ENCODE data around the gene SPTB. TPM values are rescaled to one million over a fixed set of nuclear protein-coding genes. Genes with fewer than 3 reads are reported as not detected.

Gene SPTB
- total RNA-seq, 1 experiment from 2014 or later = 0.43 TPM

DNA sequence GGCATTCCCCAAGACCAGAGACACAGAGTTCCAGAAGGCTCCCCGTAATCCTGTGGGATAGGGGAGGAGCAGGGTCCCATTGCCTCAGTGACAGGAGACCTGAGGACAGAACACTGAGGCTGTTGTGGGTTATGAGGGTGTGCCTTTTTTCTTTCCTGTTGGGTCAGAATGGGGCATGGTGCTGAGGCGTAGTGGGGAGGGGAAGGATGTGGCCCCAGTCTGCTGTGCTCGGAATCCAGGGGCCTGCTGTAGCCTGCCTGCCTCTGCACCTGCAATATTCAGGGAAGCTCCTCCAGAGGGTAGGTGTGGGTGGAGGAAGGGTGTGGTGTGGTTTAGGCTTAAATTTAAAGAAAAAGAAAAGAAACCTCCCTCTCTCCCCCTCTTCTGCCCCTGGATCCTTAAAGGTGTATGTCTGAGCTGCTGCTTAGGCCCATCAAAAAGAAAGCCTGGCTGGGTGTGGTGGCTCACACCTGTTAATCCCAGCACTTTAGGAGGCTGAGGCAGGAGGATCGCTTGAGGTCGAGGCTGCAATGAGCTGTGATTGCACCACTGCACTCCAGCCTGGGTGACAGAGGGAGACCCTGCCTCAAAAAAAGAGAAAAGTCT, 156.8 kb downstream of the SPTB start:
- intact Hi-C loops (cut with micrococcal nuclease; ENCODE audit: unreplicated experiment) = no loop called here
- POLR2A ChIA-PET (ENCODE audit: low non-redundant PET) = no interaction called here
- no peaks in the 10 kb centered on the region for H3K27me3 ChIP-seq (replicated peaks; ENCODE audit: insufficient read depth, low read depth, low read length, poor library complexity)
- H3K36me3 ChIP-seq (ENCODE audit: insufficient read depth, low read length, poor library complexity, severe bottlenecking) = peaks cover 4% of the 10 kb centered on the region
- H3K27ac ChIP-seq (ENCODE audit: low read depth, low read length, poor library complexity, severe bottlenecking) = no peak overlapping the region
- CTCF ChIA-PET = no interaction called here
- no peak overlapping the region for H3K4me3 ChIP-seq (ENCODE audit: low read depth, low read length, poor library complexity, severe bottlenecking)
- no TSS peak for BruUV-seq (replicated peaks)
- TF ChIP-seq, protein P1, sequence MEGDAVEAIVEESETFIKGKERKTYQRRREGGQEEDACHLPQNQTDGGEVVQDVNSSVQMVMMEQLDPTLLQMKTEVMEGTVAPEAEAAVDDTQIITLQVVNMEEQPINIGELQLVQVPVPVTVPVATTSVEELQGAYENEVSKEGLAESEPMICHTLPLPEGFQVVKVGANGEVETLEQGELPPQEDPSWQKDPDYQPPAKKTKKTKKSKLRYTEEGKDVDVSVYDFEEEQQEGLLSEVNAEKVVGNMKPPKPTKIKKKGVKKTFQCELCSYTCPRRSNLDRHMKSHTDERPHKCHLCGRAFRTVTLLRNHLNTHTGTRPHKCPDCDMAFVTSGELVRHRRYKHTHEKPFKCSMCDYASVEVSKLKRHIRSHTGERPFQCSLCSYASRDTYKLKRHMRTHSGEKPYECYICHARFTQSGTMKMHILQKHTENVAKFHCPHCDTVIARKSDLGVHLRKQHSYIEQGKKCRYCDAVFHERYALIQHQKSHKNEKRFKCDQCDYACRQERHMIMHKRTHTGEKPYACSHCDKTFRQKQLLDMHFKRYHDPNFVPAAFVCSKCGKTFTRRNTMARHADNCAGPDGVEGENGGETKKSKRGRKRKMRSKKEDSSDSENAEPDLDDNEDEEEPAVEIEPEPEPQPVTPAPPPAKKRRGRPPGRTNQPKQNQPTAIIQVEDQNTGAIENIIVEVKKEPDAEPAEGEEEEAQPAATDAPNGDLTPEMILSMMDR (conservative IDR thresholded peaks at IDR 0.05; ENCODE audit: low read depth, low read length) = no peak
- no peak for TF ChIP-seq EZH2 (IDR thresholded peaks at IDR 0.05; ENCODE audit: borderline replicate concordance, low read depth, low read length, poor library complexity, severe bottlenecking)
- peaks cover 38% of the 10 kb centered on the region for H3K4me1 ChIP-seq (ENCODE audit: insufficient read depth, low read length, poor library complexity, severe bottlenecking)
- DNase-seq (ENCODE audit: low spot score) = no peak
- H3K9me3 ChIP-seq (ENCODE audit: low read depth, low read length, poor library complexity, severe bottlenecking) = no peaks in the 10 kb centered on the region

DNA sequence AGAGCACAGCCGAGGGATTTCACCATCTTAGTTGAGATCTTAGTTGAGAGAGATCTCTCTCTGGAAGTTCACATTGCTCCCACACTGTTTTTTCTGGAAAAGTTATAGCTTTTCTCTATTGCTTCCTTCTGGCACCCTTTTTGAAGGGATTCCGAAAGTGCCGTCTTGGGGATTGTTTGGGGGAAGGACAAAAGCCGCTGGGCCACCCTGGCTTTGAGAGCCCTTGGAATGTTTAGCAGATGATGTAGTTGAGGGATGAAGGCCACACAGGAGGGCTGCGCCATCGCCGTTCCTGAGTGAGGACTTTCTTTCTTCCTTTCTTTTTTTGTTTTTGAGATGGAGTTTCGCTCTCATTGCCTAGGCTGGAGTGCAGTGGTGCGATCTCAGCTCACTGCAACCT, 157.8 kb downstream of the SPTB start:
- CTCF ChIA-PET = no interaction called here
- H3K36me3 ChIP-seq (ENCODE audit: insufficient read depth, low read length, poor library complexity, severe bottlenecking) = no peaks in the 10 kb centered on the region
- H3K9me3 ChIP-seq (ENCODE audit: low read depth, low read length, poor library complexity, severe bottlenecking) = no peaks in the 10 kb centered on the region
- intact Hi-C loops (cut with micrococcal nuclease; ENCODE audit: unreplicated experiment) = no loop called here
- no TSS peak for BruUV-seq (replicated peaks)
- POLR2A ChIA-PET (ENCODE audit: low non-redundant PET) = no interaction called here
- peaks cover 43% of the 10 kb centered on the region for H3K4me1 ChIP-seq (ENCODE audit: insufficient read depth, low read length, poor library complexity, severe bottlenecking)
- peak overlapping the region; percentile 34 for H3K27ac ChIP-seq (ENCODE audit: low read depth, low read length, poor library complexity, severe bottlenecking)
- DNase-seq (ENCODE audit: low spot score) = no peak
- TF ChIP-seq, protein P1 (conservative IDR thresholded peaks at IDR 0.05; ENCODE audit: low read depth, low read length) = no peak
- no peak for TF ChIP-seq EZH2 (IDR thresholded peaks at IDR 0.05; ENCODE audit: borderline replicate concordance, low read depth, low read length, poor library complexity, severe bottlenecking)
- no peaks in the 10 kb centered on the region for H3K27me3 ChIP-seq (replicated peaks; ENCODE audit: insufficient read depth, low read depth, low read length, poor library complexity)
- no peak overlapping the region for H3K4me3 ChIP-seq (ENCODE audit: low read depth, low read length, poor library complexity, severe bottlenecking)

DNA sequence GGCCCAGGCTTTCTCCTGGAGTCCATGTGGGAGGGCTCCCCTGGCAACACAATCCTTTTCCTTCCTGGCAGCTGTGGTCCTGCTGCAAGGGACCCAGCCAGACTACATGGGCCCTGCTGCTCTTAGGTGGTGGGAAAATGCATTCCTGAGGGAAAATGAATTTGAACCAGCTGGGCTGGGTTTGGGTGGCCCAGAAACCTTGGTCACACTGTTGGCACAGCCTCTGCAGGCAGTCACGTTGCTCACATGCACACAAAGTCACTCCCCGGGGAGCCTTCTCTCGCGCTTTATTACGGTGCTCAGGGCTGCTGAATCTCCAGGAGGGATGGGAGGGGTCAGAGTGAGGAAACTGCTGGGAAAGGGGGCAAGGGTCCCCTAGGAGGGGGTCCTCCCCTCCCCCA, 158.3 kb downstream of the SPTB start:
- CTCF ChIA-PET = no interaction called here
- peak; percentile 76 for DNase-seq (ENCODE audit: low spot score)
- no peak for TF ChIP-seq EZH2 (IDR thresholded peaks at IDR 0.05; ENCODE audit: borderline replicate concordance, low read depth, low read length, poor library complexity, severe bottlenecking)
- TF ChIP-seq, protein P1 (conservative IDR thresholded peaks at IDR 0.05; ENCODE audit: low read depth, low read length) = no peak
- Histone ChIP-seq H3K36me3 (ENCODE audit: insufficient read depth, low read length, poor library complexity, severe bottlenecking) (no peaks in the 10 kb centered on the region), H3K9me3 (ENCODE audit: low read depth, low read length, poor library complexity, severe bottlenecking) (no peaks in the 10 kb centered on the region), H3K4me1 (ENCODE audit: insufficient read depth, low read length, poor library complexity, severe bottlenecking) (peaks cover 48% of the 10 kb centered on the region), H3K27me3 (replicated peaks; ENCODE audit: insufficient read depth, low read depth, low read length, poor library complexity) (no peaks in the 10 kb centered on the region), H3K27ac (ENCODE audit: low read depth, low read length, poor library complexity, severe bottlenecking) (peak overlapping the region; percentile 34), H3K4me3 (ENCODE audit: low read depth, low read length, poor library complexity, severe bottlenecking) (no peak overlapping the region)
- intact Hi-C loops (cut with micrococcal nuclease; ENCODE audit: unreplicated experiment) = no loop called here
- BruUV-seq (replicated peaks) = no TSS peak
- POLR2A ChIA-PET (ENCODE audit: low non-redundant PET) = no interaction called here
